ENCODE results near the gene TSPO.

- TF ChIP-seq, protein P1, sequence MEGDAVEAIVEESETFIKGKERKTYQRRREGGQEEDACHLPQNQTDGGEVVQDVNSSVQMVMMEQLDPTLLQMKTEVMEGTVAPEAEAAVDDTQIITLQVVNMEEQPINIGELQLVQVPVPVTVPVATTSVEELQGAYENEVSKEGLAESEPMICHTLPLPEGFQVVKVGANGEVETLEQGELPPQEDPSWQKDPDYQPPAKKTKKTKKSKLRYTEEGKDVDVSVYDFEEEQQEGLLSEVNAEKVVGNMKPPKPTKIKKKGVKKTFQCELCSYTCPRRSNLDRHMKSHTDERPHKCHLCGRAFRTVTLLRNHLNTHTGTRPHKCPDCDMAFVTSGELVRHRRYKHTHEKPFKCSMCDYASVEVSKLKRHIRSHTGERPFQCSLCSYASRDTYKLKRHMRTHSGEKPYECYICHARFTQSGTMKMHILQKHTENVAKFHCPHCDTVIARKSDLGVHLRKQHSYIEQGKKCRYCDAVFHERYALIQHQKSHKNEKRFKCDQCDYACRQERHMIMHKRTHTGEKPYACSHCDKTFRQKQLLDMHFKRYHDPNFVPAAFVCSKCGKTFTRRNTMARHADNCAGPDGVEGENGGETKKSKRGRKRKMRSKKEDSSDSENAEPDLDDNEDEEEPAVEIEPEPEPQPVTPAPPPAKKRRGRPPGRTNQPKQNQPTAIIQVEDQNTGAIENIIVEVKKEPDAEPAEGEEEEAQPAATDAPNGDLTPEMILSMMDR (IDR thresholded peaks at IDR 0.05; ENCODE audit: poor library complexity): no peak
- no peak for TF ChIP-seq EZH2phosphoT487 (IDR thresholded peaks at IDR 0.05; ENCODE audit: low read depth, severe bottlenecking, unreplicated experiment)
Observed at GRCh38 chr22:43131773-43132501, 19.4 kb upstream of the TSPO start.
